OCI-LY7 (cell line): Measurements from ENCODE around the gene RECK. TPM values are rescaled to one million over a fixed set of nuclear protein-coding genes. Genes with fewer than 3 reads are reported as not detected.

Source experiments
- BruUV-seq: library from RNA; stranded (reverse); fragments of 400-500 nt; replicated peaks from 2 replicates; lab custom pipeline; 2021; lab: Mats Ljungman, UMichigan
- CTCF ChIA-PET: fragments of 300-600 bp; sonication (Branson Sonifier 250); formaldehyde crosslinking; loops from one replicate; lab custom pipeline; 2022; ENCODE audit warnings: antibody characterized with exemption; ENCODE audit not compliant: unreplicated experiment; lab: Charles Lee
- POLR2A ChIA-PET: fragments of 300-600 bp; sonication (Branson Sonifier 250); formaldehyde crosslinking; loops from one replicate; lab custom pipeline; 2022; ENCODE audit warnings: antibody characterized with exemption; lab: Charles Lee
- DNase-seq: peaks from one replicate; pipeline ENCODE4 v3.0.0-alpha.2; 2015; ENCODE audit warnings: low spot score
- H2AFZ ChIP-seq: fragments of 200-600 bp; sonication (generic), shearing (Covaris generic); 2 replicates; pipeline ENCODE4 v1.6.1; 2014; ENCODE audit warnings: mild to moderate bottlenecking, antibody characterized with exemption, low read length, moderate library complexity
- H3K27ac ChIP-seq: fragments of 200-600 bp; sonication (generic); 2 replicates; pipeline ENCODE4 v1.5.1; 2014; ENCODE audit warnings: mixed run types, low read depth, mild to moderate bottlenecking, moderate library complexity, low read length, inconsistent platforms; ENCODE audit not compliant: poor library complexity, severe bottlenecking
- H3K36me3 ChIP-seq: fragments of 200-600 bp; sonication (generic); 2 replicates; pipeline ENCODE4 v1.6.1; 2014; ENCODE audit warnings: mild to moderate bottlenecking, antibody characterized with exemption, low read length, moderate library complexity, mixed read lengths; ENCODE audit not compliant: insufficient read depth
- H3K4me1 ChIP-seq: fragments of 200-600 bp; sonication (generic); 2 replicates; pipeline ENCODE4 v1.5.1; 2014; ENCODE audit warnings: mild to moderate bottlenecking, low read length; ENCODE audit not compliant: insufficient read depth, poor library complexity, severe bottlenecking
- H3K4me2 ChIP-seq: fragments of 200-600 bp; sonication (generic); 2 replicates; pipeline ENCODE4 v1.6.1; 2014; ENCODE audit warnings: mild to moderate bottlenecking, low read length
- H3K4me3 ChIP-seq: fragments of 200-600 bp; sonication (generic); 2 replicates; pipeline ENCODE4 v1.5.1; 2014; ENCODE audit warnings: mild to moderate bottlenecking, low read depth, low read length; ENCODE audit not compliant: poor library complexity, severe bottlenecking
- H3K79me2 ChIP-seq: fragments of 200-600 bp; sonication (generic); 2 replicates; pipeline ENCODE4 v1.6.1; 2016; ENCODE audit warnings: low read depth, mild to moderate bottlenecking, low read length, moderate library complexity, mixed read lengths; ENCODE audit not compliant: insufficient read depth
- H3K9me2 ChIP-seq: fragments of 200-600 bp; sonication (generic); 2 replicates; pipeline ENCODE4 v1.6.1; 2016; ENCODE audit warnings: mild to moderate bottlenecking, low read length, mixed read lengths; ENCODE audit not compliant: insufficient read depth
- H3K9me3 ChIP-seq: fragments of 200-600 bp; sonication (generic); 2 replicates; pipeline ENCODE4 v1.6.1; 2014; ENCODE audit warnings: mild to moderate bottlenecking, mixed run types, low read length, mixed read lengths
- H4K20me1 ChIP-seq: fragments of 200-600 bp; sonication (generic); 2 replicates; pipeline ENCODE4 v1.6.1; 2014; ENCODE audit warnings: mild to moderate bottlenecking, antibody characterized with exemption, low read length, moderate library complexity, mixed read lengths; ENCODE audit not compliant: insufficient read depth
- EZH2phosphoT487 ChIP-seq: fragments of 200-600 bp; sonication (generic); IDR thresholded peaks from 2 replicates; pipeline ENCODE4 v1.6.1; 2018; ENCODE audit warnings: low read depth, borderline replicate concordance, mild to moderate bottlenecking, mixed run types, antibody characterized with exemption, low read length, moderate library complexity, mixed read lengths
- intact Hi-C: fragments of 100-400 bp; cut with micrococcal nuclease; formaldehyde crosslinking; loops from one replicate; pipeline ENCODE4 v1.10.0; 2022; ENCODE audit not compliant: unreplicated experiment
- total RNA-seq, 2 experiments: library from RNA; depleted of rRNA in 1 of 2; stranded (reverse); fragments of >200 nt in 1 of 2; shearing (Covaris generic) in 1 of 2; gene quantifications; 2 replicates each; pipeline ENCODE4 v1.2.3, GENCODE V29; 2014 to 2022
- TF ChIP-seq, protein P1 (sequence below): fragments of 200-600 bp; sonication (generic); conservative IDR thresholded peaks from 2 replicates; pipeline ENCODE4 v1.5.1; 2014; ENCODE audit warnings: mild to moderate bottlenecking, antibody characterized with exemption, low read length, moderate library complexity, mixed read lengths

Gene RECK
- total RNA-seq, 2 experiments from 2014 or later: 3.0 to 6.5 TPM

DNA sequence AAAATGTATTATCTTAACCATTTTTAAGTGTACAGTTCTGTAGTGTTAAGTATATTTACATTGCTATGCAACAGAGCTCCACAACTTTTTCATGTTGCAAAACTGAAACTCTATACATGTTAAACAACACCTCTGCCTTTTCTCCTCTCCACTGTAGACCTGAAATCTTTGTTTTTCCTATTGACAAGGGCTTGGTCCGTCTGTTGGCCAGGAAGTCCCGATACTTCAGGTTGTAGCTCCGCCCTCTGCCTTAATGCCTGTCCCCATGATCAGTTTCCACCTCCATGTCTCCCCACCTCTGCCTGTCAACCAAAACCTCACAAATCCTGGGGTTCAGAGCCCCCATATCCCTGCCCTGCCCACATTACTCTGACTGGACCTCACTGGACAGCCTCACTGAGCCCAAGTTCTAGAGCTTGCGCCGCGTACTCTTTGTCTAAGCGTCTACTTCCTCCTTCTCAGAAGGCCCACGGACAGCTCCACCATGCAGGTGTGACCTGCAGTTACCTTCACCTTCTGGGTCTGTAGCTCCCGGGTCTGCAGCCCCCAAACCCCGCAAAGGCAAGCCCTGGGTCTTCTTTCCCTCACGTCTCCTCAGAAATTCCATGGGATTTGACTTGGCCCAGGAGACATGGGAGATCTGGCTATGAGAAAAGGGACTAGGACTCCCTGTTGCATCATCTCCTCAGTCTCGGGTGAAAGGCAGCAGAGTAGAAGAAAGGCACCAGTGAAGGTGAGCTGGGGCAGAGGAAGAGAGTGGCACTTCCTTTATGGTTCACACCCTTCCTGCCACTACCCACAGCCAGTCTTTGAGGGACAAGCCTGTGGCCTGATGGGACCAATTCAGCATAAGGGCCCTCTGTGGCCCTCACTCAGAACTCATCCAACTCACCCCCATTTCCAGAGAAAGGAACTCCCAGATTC lies 107.9 kb downstream of the RECK start:
- TF ChIP-seq, protein P1, sequence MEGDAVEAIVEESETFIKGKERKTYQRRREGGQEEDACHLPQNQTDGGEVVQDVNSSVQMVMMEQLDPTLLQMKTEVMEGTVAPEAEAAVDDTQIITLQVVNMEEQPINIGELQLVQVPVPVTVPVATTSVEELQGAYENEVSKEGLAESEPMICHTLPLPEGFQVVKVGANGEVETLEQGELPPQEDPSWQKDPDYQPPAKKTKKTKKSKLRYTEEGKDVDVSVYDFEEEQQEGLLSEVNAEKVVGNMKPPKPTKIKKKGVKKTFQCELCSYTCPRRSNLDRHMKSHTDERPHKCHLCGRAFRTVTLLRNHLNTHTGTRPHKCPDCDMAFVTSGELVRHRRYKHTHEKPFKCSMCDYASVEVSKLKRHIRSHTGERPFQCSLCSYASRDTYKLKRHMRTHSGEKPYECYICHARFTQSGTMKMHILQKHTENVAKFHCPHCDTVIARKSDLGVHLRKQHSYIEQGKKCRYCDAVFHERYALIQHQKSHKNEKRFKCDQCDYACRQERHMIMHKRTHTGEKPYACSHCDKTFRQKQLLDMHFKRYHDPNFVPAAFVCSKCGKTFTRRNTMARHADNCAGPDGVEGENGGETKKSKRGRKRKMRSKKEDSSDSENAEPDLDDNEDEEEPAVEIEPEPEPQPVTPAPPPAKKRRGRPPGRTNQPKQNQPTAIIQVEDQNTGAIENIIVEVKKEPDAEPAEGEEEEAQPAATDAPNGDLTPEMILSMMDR: no peak
- TF ChIP-seq EZH2phosphoT487: no peak
- DNase-seq: no peak

DNA sequence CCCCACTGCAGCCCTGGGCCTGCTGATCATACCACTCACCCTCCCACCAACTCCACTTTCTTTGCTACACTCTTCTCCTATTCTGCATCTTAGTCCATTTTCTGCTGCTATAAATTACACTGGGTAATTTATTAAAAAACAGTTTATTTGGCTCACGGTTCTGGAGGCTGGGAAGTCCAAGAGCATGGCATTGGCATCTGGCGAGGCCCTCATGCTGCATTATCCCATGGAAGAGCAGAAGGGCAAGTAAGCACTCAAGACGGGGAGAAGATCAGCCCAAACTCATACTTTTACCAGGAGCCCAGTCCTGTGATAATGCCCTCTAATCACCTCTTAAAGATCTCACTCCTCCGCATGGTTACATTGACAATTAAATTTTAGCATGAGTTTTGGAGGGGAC lies 109.3 kb downstream of the RECK start:
- no peaks in the 10 kb centered on the region for H3K36me3 ChIP-seq
- CTCF ChIA-PET: no interaction called here
- DNase-seq: no peak
- no TSS peak for BruUV-seq
- no peak overlapping the region for H3K27ac ChIP-seq
- no peaks in the 10 kb centered on the region for H4K20me1 ChIP-seq
- POLR2A ChIA-PET: no interaction called here
- no peak overlapping the region for H2AFZ ChIP-seq
- H3K9me2 ChIP-seq: no peaks in the 10 kb centered on the region
- H3K4me2 ChIP-seq: no peak overlapping the region
- no peaks in the 10 kb centered on the region for H3K79me2 ChIP-seq
- H3K9me3 ChIP-seq: peaks cover 12% of the 10 kb centered on the region; the same call in 1 of the 2 replicates
- intact Hi-C loops: no loop called here
- no peak for TF ChIP-seq EZH2phosphoT487
- TF ChIP-seq, protein P1: no peak
- no peak overlapping the region for H3K4me3 ChIP-seq
- H3K4me1 ChIP-seq: peaks cover 18% of the 10 kb centered on the region

More for the DNA sequence above, 107.9 kb downstream of the RECK start:
- Histone ChIP-seq H3K9me2 (no peaks in the 10 kb centered on the region), H3K27ac (no peak overlapping the region), H3K9me3 (peaks cover 12% of the 10 kb centered on the region; the same call in 1 of the 2 replicates), H3K79me2 (no peaks in the 10 kb centered on the region), H2AFZ (no peak overlapping the region), H3K36me3 (no peaks in the 10 kb centered on the region), H3K4me2 (no peak overlapping the region), H3K4me3 (no peak overlapping the region), H4K20me1 (no peaks in the 10 kb centered on the region), H3K4me1 (peaks cover 20% of the 10 kb centered on the region)
- POLR2A ChIA-PET: interaction anchor here (0.5 to 1.5 kb wide), 4 partner anchors 8 to 1321 kb away, joined by 3 to 9 read pairs (median 4); partner anchors contain the start of gene CLTA
- no TSS peak for BruUV-seq
- CTCF ChIA-PET: interaction anchor here (1.4 kb wide), 1 partner anchor 10 kb away, joined by 6 read pairs; no protein-coding TSS in a partner anchor
- intact Hi-C loops: no loop called here
